ENCODE measurements around the gene RMDN2.

- TF ChIP-seq CTCF (IDR thresholded peaks at IDR 0.05): no peak
- TF ChIP-seq POLR2A (IDR thresholded peaks at IDR 0.05): no peak
These were observed 46.6 kb upstream of the RMDN2 start for GRCh38 chr2:37878536-37878935.
